Spleen (tissue), 11 donors: ENCODE measurements around the gene TERF2IP. TPM values are rescaled to one million over a fixed set of nuclear protein-coding genes. Genes with fewer than 3 reads are reported as not detected.
A peak's percentile ranks its signal among the peaks of the same experiment; 100 is the strongest.

Experiments
- DNase-seq: peaks from one replicate; pipeline ENCODE4 v3.0.0-alpha.2; 2020
- H3K27ac ChIP-seq, 8 donors: fragments of 200-600 bp; sonication (generic) in 7 of 8; 1 replicate in 4 of 8; 2 replicates in 4 of 8; pipeline versions ENCODE4 v1.5.0 to v1.8.0; 2016 to 2021; ENCODE audit warnings: inconsistent platforms in 4 of 8, mild to moderate bottlenecking in 4 of 8, moderate library complexity in 1 of 8
- H3K27me3 ChIP-seq, 7 donors: fragments of 200-600 bp; sonication (generic) in 6 of 7; replicated peaks in 1 of 7; 1 replicate in 4 of 7; 2 replicates in 3 of 7; pipeline versions ENCODE4 v1.5.0 to v1.8.0; 2016 to 2021; ENCODE audit warnings: inconsistent platforms in 3 of 7, mild to moderate bottlenecking in 1 of 7
- H3K36me3 ChIP-seq, 6 donors: fragments of 200-600 bp; sonication (generic) in 5 of 6; 1 replicate in 4 of 6; 2 replicates in 2 of 6; pipeline versions ENCODE4 v1.5.0 to v1.8.0; 2016 to 2021; ENCODE audit warnings: inconsistent platforms in 2 of 6
- H3K4me1 ChIP-seq, 6 donors: fragments of 200-600 bp; sonication (generic) in 5 of 6; 1 replicate in 3 of 6; 2 replicates in 3 of 6; pipeline versions ENCODE4 v1.5.0 to v1.8.0; 2016 to 2021; ENCODE audit warnings: inconsistent platforms in 3 of 6
- H3K4me3 ChIP-seq, 8 donors: fragments of 200-600 bp; sonication (generic) in 7 of 8; 1 replicate in 4 of 8; 2 replicates in 4 of 8; pipeline versions ENCODE4 v1.5.0 to v1.8.0; 2016 to 2021; ENCODE audit warnings: inconsistent platforms in 4 of 8, mild to moderate bottlenecking in 4 of 8, moderate library complexity in 2 of 8
- H3K9me3 ChIP-seq, 8 donors: fragments of 200-600 bp; sonication (generic) in 7 of 8; 1 replicate in 4 of 8; 2 replicates in 4 of 8; pipeline versions ENCODE4 v1.5.0 to v1.8.0; 2016 to 2021; ENCODE audit warnings: inconsistent platforms in 4 of 8
- CTCF ChIP-seq, 11 experiments: fragments of 200-600 bp in 7 of 11; fragments of 450-650 bp in 4 of 11; sonication (generic) in 4 of 11; IDR thresholded peaks in 8 of 11; conservative IDR thresholded peaks in 3 of 11; 1 replicate in 7 of 11; 2 replicates in 4 of 11; pipeline versions ENCODE4 v1.4.0 to v1.8.0; 2016 to 2021; ENCODE audit warnings: antibody characterized with exemption in 11 of 11, inconsistent platforms in 4 of 11, mild to moderate bottlenecking in 1 of 11
- POLR2A ChIP-seq, 3 donors: fragments of 450-650 bp; IDR thresholded peaks; one replicate each; pipeline ENCODE4 v1.5.1; 2017; ENCODE audit warnings: antibody characterized with exemption in 3 of 3, mild to moderate bottlenecking in 1 of 3
- POLR2AphosphoS5 ChIP-seq, 3 donors: sonication (generic); formaldehyde crosslinking; IDR thresholded peaks; one replicate each; pipeline ENCODE4 v1.5.1; 2017; ENCODE audit warnings: antibody characterized with exemption in 3 of 3
- WGBS, 5 donors: extraction: QIAGEN DNeasy Blood & Tissue Kit in 3 of 5; methylation state at CpG; one replicate each; pipeline versions ENCODE4 v1.1.5 to v1.1.7; 2013 to 2018; 5-methylcytosine and 5-hydroxymethylcytosine counted together
- intact Hi-C: fragments of 100-400 bp; cut with DNase I; formaldehyde crosslinking; loops from one replicate; pipeline ENCODE4 v1.15.0; 2023; ENCODE audit warnings: low total_unique reads
- polyA plus RNA-seq, 3 donors: library from polyadenylated mRNA; stranded (reverse); fragments of 200-250 nt; gene quantifications; one replicate each; pipeline ENCODE4 v1.2.1, GENCODE V29; 2013
- total RNA-seq, 7 donors: library from RNA; depleted of rRNA in 3 of 7; stranded (reverse); fragments of >200 nt in 3 of 7; fragmentation: NEBNext Ultra II Directional in 4 of 7; extraction: Animal tissue kit (Norgen Biotek cat#: 25700) in 4 of 7; gene quantifications; one replicate each; pipeline versions ENCODE4 v1.1.0 to v1.2.1, GENCODE V29; 2016 to 2021
- donor health status: healthy with polysubstance abuse.
- donor health status: DM: no; HTN: no; CAD: no; lungs with moderate emphysema.
- donor health status: DM: no; HTN: no; CAD: no.
- donor health status: Bipolar disorder and iron deficiency.
- donor health status: healthy.
- donor health status: DM: no; HTN: no; CAD: no.
- donor health status: DM: yes; HTN: yes; CAD: no.

Gene TERF2IP
- total and polyA plus RNA-seq, 10 donors = 42.8 to 90.1 (median 73.0) TPM

GRCh38 chr16:75627851-75628250 lies 19.7 kb upstream of the TERF2IP start:
- H3K9me3 ChIP-seq = no peaks in the 10 kb centered on the region
- H3K4me1 ChIP-seq = peaks cover 3 to 31% (median 24%) of the 10 kb centered on the region in 6 donors
- intact Hi-C loops = loop anchor here (10.0 kb wide), 1 partner anchor 163 kb away; the partner anchor contains the start of gene TMEM170A
- no peak overlapping the region for H3K4me3 ChIP-seq
- peaks cover 8 to 82% (median 71%) of the 10 kb centered on the region in 6 donors for H3K36me3 ChIP-seq
- H3K27me3 ChIP-seq = no peaks in the 10 kb centered on the region
- TF ChIP-seq CTCF (IDR thresholded peaks at IDR 0.05 in 8 of 11, conservative IDR thresholded peaks at IDR 0.05 in 3 of 11) (no peak), POLR2A (IDR thresholded peaks at IDR 0.05) (no peak), POLR2AphosphoS5 (IDR thresholded peaks at IDR 0.05) (no peak)
- no peak for DNase-seq
- WGBS, 5 donors = 18 to 36% (median 27%) methylated on average over 3 of the region's 3 CpGs
- H3K27ac ChIP-seq = peak overlapping the region in 7 of 8 donors; percentile 22 to 75 (median 47)

GRCh38 chr16:75628351-75628750 lies 19.2 kb upstream of the TERF2IP start:
- WGBS, 5 donors = 61 to 72% (median 63%) methylated on average over 3 to 4 of the region's 4 CpGs
- H3K4me3 ChIP-seq = no peak overlapping the region
- H3K27me3 ChIP-seq = no peaks in the 10 kb centered on the region
- intact Hi-C loops = loop anchor here (10.0 kb wide), 1 partner anchor 164 kb away; the partner anchor contains the start of gene TMEM170A
- H3K27ac ChIP-seq = peak overlapping the region in 7 of 8 donors; percentile 22 to 75 (median 47)
- peaks cover 8 to 87% (median 76%) of the 10 kb centered on the region in 6 donors for H3K36me3 ChIP-seq
- TF ChIP-seq POLR2A (IDR thresholded peaks at IDR 0.05) (no peak), CTCF (IDR thresholded peaks at IDR 0.05 in 8 of 11, conservative IDR thresholded peaks at IDR 0.05 in 3 of 11) (no peak), POLR2AphosphoS5 (IDR thresholded peaks at IDR 0.05) (peak in 1 of 3 donors; percentile 5)
- peaks cover 3 to 30% (median 22%) of the 10 kb centered on the region in 6 donors for H3K4me1 ChIP-seq
- no peaks in the 10 kb centered on the region for H3K9me3 ChIP-seq
- no peak for DNase-seq

- H3K27ac ChIP-seq = peak overlapping the region in 1 of 8 donors; percentile 75
- intact Hi-C loops = loop anchor here (10.0 kb wide), 1 partner anchor 164 kb away; the partner anchor contains the start of gene TMEM170A
- no peaks in the 10 kb centered on the region for H3K27me3 ChIP-seq
- no peaks in the 10 kb centered on the region for H3K9me3 ChIP-seq
- WGBS, 5 donors = 90 to 94% (median 92%) methylated on average over 10 of the region's 10 CpGs
- H3K36me3 ChIP-seq = peaks cover 15 to 95% (median 84%) of the 10 kb centered on the region in 6 donors
- no peak for TF ChIP-seq CTCF (IDR thresholded peaks at IDR 0.05 in 8 of 11, conservative IDR thresholded peaks at IDR 0.05 in 3 of 11)
- TF ChIP-seq POLR2A (IDR thresholded peaks at IDR 0.05) = no peak
- TF ChIP-seq POLR2AphosphoS5 (IDR thresholded peaks at IDR 0.05) = no peak
- H3K4me3 ChIP-seq = no peak overlapping the region
- no peak for DNase-seq
- peaks cover 3 to 25% (median 17%) of the 10 kb centered on the region in 6 donors for H3K4me1 ChIP-seq
Measured at GRCh38 chr16:75629132-75629531, 18.4 kb upstream of the TERF2IP start.

GRCh38 chr16:75630052-75630451 lies 17.5 kb upstream of the TERF2IP start:
- H3K9me3 ChIP-seq = no peaks in the 10 kb centered on the region
- intact Hi-C loops = no loop called here
- TF ChIP-seq POLR2AphosphoS5 (IDR thresholded peaks at IDR 0.05) (no peak), CTCF (IDR thresholded peaks at IDR 0.05 in 8 of 11, conservative IDR thresholded peaks at IDR 0.05 in 3 of 11) (no peak), POLR2A (IDR thresholded peaks at IDR 0.05) (no peak)
- H3K4me3 ChIP-seq = no peak overlapping the region
- H3K27me3 ChIP-seq = no peaks in the 10 kb centered on the region
- H3K36me3 ChIP-seq = peaks cover 15 to 100% (median 93%) of the 10 kb centered on the region in 6 donors
- peaks cover 3 to 25% (median 17%) of the 10 kb centered on the region in 6 donors for H3K4me1 ChIP-seq
- H3K27ac ChIP-seq = no peak overlapping the region
- 77 to 93% (median 81%) methylated on average over 3 of the region's 3 CpGs for WGBS, 5 donors
- no peak for DNase-seq
